Frontal cortex (tissue), 4 donors: Measurements from ENCODE around the gene ZBED1. TPM values are rescaled to one million over a fixed set of nuclear protein-coding genes. Genes with fewer than 3 reads are reported as not detected.
"Not testable (repeated sequence)": the region's sequence is repeated elsewhere in the genome, so short reads cannot be mapped to it uniquely, and the experiment has no call there.

Source experiments
- DNase-seq, 2 donors: peaks; one replicate each; pipeline ENCODE4 v3.0.0; 2012; ENCODE audit warnings: low spot score in 2 of 2
- FAIRE-seq: peaks from 2 replicates; lab custom pipeline; 2012; peaks lifted over from hg19 to GRCh38; lab: Jason Lieb, UNC
- total RNA-seq: library from RNA; depleted of rRNA; stranded (reverse); fragments of >200 nt; gene quantifications from one replicate; pipeline ENCODE4 v1.2.3, GENCODE V29; 2014
- donor health status: control.
- donor health status: control.
- donor health status: control.

ZBED1 gene
- total RNA-seq, 1 donor from 2014 or later = 33.0 TPM

DNA sequence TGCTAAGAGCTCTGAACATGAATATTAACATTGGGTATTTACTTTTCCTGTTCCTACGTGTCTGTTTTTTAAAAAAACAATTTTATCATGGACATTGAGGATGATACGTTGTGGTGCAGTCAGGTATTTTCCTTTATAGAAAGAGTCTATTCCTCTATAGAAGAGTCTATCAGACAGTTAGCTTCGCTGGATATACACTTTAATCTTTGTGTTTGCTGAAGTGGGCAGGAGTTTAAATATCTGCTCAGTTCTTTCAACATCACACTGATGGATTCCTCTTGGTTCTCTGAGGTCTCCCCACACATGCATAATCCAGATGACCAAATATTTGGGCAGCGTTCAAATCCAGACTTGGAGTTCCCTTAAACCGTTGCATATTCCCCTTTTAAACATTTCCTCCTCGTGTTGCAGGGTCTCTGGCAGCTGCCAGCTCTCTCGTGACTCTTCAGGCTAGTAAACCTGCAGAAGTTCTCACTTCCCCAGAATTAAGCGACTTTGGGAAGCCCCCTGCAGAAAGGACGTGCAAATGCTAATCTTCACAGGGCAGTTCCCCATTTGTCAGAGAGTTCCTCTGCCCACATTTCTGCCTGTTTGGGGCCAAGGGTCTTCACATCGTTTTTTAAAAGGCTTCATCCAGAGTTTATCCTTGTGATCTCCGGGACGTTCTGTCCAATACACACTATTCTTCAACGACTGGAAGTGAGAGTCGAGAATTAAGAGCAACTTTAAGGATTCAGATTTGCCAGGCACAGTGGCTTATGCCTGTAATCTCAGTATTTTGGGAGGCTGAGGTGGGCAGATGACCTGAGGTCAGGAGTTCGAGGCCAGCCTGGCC lies 20.5 kb upstream of the ZBED1 start:
- no peak for FAIRE-seq

DNA sequence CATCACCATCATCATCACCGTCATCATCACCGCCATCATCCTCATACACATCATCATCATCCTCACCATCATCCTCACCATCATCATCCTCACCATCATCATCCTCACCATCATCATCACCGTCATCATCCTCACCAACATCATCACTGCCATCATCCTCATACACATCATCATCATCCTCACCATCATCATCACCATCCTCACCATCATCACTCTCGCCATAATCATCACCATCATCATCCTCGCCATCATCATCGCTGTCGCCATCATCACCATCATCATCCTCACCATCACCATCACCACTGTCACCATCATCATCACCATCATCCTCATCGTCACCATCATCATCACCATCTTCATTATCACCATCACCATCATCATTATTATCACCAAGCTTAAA lies 19.8 kb upstream of the ZBED1 start:
- FAIRE-seq (no peak), DNase-seq (no peak)

More for the DNA sequence above, 20.5 kb upstream of the ZBED1 start:
- no peak for DNase-seq

DNA sequence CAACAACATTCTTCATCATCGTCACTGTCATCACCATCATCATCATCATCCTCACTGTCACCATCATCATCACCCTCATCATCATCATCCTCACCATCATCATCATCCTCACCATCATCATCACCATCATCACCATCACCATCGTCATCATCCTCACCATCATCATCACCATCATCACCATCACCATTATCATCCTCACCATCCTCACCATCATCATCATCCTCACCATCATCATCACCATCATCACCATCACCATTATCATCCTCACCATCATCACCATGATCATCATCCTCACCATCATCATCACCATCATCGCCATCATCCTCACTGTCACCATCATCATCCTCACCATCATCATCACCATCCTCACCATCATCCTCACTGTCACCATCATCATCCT lies 18.9 kb upstream of the ZBED1 start:
- not testable (repeated sequence) for DNase-seq, FAIRE-seq

DNA sequence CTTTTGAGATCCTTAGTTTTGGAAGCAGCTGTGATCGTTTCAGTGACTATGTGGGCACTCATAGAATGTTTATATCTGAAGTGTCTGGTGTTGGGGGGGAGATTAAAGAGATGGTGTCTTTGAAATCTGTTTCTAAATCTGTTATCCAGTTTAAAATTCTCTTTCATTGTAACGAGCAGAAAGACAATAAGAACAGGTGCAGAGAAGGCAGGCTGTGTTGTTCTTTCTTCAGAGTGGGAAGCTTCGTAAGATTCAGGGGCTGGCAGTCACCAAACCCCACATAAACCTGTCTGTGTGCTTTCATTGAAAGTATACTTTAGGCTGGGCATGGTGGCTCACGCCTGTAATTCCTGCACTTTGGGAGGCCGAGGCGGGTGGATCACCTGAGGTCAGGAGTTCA lies 16.3 kb upstream of the ZBED1 start:
- DNase-seq (no peak), FAIRE-seq (no peak)

DNA sequence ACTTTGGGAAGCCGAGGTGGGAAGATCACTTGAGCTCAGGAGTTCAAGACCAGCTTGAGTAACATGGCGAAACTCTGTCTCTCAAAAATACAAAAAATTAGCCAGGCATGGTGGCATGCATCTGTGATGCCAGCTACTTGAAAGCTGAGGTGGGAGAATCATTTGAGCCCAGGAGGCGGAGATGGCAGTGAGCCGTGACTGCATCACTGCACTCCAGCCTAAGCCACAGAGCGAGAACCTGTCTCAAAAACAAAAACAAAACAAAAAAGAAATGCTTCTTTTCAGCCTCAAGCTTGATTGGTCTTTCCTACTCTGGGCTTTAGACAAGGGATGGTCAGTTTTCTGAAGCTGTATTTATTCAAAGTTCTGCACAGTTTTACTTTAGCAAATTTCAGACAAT lies 15.8 kb upstream of the ZBED1 start:
- no peak for DNase-seq
- no peak for FAIRE-seq

DNA sequence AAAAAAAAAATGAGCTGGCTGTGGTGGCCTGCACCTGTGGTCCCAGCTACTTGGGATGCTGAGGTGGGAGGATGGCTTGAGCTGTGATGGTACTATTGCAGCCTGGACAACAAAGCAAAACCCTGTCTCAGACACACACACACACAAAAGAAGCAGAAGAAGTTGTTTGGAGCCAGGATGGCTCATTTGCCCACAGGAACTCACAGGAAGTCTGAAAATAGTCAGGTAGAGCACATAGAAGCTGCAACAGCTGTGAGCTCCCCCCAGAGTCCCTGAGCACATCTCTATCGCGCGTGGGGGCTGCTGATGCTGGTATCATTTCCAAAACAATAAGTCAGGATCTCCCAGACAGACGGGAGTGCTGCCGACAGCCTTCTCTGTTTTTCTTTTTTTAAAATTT lies 13.4 kb upstream of the ZBED1 start:
- no peak for DNase-seq
- FAIRE-seq = no peak

DNA sequence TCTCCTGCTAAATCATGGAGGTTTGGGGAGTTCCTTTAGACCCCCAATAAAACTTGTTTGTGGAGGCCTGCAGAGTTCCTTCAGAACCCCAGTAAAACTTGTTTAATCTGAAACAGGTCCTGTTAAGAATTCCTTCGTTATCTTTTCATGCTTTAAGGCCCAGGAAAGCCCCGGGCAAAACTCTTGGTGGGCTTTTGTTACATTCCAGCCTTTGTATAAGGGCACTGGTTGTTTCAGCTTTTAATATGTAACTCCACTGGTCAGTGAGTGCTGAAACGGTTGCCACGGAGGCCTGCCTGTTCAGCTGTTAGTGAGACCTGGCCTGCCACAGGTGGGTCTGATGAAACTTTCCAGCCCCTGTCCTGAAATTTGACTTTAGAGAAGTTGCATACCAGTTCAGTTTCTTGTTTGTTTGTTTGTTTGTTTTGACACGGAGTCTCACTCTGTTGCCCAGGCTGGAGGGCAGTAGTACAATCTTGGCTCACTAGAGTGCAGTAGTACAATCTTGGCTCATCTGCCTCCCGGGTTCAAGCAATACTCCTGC lies 12.4 kb upstream of the ZBED1 start:
- no peak for FAIRE-seq

DNA sequence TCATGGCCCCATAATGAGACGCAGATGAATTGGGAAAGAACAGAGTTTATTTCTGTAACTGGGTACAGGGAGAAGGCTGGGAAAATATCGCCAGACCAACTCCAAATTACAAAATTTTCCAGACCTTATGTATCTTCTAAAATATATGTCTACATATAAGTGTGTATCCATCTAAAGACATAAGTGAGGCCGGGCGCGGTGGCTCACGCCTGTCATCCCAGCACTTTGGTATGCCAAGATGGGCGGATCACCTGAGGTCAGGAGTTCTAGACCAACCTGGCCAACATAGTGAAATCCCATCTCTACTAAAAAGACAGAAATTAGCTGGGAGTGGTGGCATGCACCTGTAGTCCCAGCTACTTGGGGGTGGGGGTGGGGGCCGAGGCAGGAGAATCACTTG lies 11.7 kb upstream of the ZBED1 start:
- no peak for DNase-seq
- no peak for FAIRE-seq

More for the DNA sequence above, 12.4 kb upstream of the ZBED1 start:
- DNase-seq = no peak

DNA sequence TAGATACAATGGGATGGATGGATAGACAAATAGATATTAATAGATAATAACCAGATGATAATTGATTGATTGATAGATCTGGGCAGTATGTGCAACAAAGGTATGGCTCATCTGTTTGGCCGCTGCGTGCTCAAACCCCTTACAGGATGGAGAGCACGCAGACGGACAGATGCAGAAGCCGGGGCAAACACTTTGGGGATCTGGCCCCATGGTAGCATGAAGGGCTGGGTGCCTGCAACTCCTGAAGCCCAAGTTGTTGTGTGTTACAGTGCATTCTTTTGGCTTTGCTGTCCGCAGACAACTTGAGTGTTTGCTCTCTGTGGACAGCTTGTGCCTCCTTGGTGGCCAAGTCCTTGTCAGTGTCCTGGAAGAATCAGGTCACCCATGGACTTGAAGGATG lies 10.6 kb upstream of the ZBED1 start:
- no peak for FAIRE-seq

DNA sequence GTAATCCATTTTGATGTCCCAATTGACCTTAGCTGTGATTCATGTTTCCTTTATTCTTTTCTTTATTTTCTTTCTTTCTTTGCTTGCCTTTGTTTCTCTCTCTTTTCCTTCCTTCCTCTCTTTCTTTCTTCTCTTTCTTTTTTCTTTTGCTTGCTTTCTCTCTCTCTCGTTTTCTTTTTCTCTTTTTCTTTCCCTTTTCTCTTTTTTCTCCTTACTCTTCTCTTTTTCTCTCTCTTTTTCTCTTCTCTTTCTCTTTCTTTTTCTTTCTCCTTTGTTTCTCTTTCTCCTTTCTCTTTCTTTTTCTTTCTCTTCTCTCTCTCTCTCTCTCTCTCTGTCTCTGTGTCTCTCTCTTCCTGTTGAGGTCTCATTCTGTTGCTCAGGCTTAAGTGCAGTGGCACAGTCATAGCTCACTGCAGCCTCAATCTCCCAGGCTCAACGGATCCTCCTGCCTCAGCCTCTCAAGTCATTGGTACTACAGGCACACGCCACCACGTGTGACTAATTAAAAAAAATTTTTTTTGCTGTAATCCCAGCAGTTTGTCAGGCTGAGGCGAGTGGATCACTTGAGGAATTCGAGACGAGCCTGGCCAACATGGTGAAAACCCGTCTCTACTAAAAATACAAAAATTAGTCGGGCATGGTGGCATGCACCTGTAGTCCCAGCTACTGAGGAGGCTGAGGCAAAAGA lies 8.0 kb upstream of the ZBED1 start:
- DNase-seq (no peak), FAIRE-seq (no peak)

More for the DNA sequence above, 10.6 kb upstream of the ZBED1 start:
- no peak for DNase-seq

DNA sequence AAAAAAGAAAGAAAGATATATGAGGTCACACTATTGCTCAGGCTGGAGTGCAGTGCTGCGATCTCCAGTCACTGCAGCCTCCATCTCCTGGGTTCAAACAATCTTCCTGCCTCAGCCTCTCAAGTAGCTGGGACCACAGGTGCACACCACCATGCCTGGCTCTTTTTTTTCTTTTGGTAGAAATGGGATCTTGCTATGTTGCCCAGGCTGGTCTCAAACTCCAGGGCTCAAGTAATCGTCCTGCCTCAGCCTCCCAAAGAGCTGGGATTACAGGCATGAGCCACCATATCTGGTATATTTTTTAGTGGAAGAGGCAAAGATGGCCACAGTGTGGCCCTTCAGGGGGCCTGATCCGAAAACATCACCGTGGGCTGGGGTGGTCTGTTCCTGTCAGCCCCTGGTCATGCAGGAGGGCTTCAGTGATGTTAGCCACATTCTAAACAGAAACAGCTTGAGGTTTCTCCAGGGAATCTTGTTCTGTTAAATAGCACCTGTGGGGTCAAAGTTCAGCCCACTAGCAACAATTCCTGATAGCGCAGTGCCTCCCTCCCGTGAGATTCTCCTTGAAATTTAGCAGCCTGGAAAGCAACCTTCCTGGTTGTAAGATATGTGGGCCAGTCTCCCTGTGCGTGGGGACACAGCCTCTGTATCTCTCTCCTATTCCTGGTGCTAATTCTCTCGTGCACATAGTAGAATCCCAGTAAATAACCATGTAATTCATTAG lies 7.3 kb upstream of the ZBED1 start:
- DNase-seq (no peak), FAIRE-seq (no peak)

DNA sequence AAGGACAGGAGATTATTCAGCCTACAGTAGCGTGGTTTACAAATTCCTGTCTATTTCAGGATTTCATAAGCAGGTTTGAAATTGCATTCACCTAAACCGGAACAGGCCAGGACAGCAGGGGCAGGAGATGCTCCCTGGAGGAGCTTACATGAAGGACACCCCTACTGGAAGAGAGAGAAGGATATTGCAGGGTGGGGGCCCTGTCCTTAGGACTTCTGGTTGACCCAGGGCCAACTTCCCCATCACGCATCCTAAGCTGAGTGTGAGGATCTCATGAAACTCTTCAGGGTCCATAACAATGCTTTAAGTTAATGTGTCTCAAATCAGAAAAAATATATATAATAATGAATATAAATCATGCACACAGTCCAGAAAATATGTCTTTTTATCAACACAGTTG lies 6.4 kb upstream of the ZBED1 start:
- FAIRE-seq (no peak), DNase-seq (no peak)

DNA sequence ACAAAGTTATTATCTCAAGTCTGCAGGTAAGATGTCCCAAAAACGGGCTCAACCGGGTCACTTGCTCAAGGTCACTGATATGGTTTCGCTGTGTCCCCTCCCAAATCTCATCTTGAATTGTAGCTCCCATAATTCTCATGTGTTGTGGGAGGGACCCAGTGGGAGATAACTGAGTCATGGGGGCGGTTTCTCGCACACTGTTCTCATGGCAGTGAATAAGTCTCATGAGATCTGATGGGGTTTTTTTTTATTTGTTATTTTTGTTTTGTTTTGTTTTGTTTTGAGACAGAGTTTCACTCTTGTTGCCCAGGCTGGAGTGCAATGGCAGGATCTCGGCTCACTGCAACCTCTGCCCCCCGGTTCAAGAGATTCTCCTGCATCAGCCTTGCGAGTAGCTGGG lies 4.6 kb upstream of the ZBED1 start:
- not testable (repeated sequence) for FAIRE-seq, DNase-seq

DNA sequence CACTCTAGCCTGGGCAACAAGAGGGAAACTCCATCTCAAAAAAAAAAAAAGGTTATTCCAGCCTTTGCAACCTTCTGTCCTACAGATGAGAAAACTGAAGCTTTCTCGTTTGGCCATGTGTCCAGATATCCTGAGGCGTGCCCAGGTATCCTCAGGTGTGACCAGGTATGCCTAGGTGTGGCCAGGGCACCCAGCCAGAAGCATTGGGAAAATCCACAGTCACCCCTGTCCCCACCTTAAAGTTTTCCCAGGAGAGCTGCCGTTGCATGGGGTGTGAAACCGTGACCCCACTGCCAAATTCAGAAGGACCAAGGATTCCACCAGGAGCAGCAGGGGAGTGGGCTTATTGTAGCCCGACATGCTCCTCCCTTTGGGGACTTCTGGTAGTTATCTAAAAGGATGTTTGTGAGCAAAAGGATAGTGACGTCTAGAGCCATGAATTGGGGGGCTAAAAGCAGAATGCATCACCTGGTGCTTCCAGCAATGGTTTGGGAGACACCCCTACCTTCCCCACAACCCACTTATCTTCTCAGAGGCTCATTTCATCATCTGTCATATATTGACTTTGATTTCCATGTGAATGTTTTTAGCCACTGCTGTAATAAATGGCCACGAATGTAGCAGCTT lies 4.0 kb upstream of the ZBED1 start:
- no peak for FAIRE-seq
- DNase-seq = no peak

DNA sequence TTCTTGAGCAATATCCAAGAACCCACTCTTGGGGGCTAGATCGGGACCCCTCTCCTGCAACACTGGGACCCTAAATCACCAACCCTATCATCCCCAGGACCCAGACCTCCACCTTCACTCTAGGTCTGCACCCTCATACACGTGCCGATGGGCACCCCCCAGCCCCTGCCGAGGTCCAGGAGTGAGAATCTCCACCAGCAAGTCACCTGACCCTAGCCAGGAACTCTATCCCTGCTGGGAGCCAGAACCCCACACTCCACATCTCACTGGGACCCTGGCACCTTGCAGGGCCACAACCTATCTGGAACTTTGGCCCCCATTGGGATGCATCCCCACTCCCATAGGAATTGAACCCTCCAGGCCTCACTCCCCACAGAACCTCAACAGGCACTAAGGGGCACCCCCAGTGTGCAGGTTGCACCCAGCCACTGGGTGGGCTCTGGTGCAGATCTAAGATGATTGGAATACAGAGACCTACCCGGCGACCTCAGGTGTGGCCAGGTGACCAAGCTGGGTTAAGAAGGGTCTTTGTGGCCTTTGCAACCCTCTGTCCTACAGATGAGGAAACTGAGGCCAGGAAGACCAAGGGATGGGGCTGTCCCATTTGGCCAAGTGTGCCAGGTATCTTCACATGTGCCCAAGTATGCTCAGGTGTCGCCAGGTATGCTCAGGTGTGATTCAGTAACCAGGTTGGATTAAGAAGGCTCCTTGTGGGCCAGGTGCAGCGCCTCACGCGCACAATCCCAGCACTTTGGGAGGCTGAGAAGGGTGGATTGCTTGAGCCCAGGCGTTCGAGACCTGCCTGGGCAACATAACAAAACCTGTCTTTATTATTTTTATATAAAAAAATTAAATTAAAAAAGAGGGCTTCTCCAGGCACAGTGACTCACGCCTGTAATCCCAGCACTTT lies 3.1 kb upstream of the ZBED1 start:
- DNase-seq = no peak
- FAIRE-seq = no peak

DNA sequence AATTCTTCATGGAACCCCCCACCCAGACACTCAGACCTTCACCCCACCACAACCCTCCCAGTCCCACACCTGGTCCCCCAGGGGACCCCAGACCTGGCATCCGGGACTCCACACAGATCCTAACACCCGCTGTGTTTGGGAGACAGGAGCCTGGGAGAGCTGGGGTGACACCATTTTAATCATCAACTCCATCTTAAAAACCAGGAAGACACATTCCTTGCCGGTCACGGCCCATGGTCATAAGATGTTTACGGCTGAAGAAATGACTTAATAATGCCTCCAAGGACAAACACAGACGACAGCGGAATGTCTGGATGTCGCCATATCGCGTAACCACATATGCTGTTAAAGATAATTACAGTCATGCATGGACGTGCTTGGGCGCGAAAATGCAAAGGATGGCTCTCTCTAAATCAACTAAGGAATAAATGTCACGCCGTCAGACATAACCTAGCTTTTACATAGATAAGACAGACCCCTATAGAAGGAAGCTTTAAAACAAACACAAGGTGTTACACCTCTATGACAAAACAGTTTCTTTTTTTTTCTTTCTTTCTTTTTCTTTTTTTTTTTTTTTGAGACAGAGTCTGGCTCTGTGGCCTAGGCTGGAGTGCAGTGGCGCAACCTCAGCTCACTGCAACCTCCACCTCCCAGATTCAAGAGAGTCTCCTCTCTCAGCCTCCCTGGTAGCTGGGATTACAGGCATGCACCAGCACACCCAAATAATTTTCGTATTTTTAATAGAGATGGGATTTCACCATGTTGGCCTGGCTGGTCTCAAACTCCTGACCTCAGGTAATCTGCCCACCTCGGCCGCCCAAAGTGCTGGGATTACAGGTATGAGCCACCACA lies 2.1 kb upstream of the ZBED1 start:
- DNase-seq (no peak), FAIRE-seq (no peak)

DNA sequence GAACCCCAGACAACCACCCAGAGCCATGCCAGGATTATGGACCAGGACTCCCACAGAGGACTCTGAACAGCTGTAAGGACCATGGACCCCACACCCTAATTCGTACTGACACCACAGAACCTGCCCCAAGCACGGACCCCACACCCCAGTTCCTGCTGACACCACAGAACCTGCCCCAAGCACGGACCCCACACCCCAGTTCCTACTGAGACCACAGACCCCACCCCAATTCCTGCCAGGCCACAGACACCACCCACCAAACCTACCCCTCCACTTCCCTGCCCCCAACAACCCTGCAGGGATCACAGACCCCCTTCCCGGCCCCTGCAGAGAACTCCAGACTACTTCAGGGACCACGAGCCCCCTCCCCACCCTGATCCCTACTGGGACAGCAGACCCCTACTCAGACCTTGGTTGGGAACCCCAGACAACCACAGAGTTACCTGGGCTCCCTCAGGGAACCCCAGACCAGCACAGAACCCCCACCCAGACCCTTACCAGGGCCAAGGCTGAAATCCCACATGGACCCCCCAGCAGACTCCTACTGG lies 1.4 kb upstream of the ZBED1 start:
- no peak for DNase-seq
- FAIRE-seq = no peak
